Measurements from ENCODE around the gene REXO1. TPM values are rescaled to one million over a fixed set of nuclear protein-coding genes. Genes with fewer than 3 reads are reported as not detected.

REXO1 gene
- total and polyA plus RNA-seq, 9 of the 15 experiments (the other 6 are each of a cell fraction or from before 2014, with no cell fraction given) = 0.04 to 63.3 (median 15.8) TPM

DNA sequence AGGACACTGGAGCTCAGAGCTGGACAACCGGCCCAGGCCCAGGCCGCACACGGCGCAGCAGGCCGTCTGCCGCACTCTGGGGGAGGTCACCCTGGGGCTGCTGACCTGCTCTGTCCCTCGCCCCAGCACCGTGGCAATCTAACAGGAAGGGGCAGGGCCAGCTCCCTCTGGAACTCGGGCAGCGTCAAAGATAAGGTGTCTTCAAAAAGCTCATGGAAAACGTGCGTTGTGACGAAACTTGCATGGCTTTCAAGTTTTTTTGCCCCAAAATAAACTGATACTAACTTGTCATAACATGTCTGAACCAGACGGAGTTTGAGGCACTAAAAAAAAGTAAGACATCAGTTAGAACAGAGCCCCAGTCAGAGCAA is 24.0 kb downstream of the REXO1 start:
- no peak for ATAC-seq
- DNase-seq (ENCODE audit: extremely low read depth in 1 of 4, low spot score in 3 of 4) = peak in 1 of 4 experiments; percentile 41
- H3K9ac ChIP-seq (ENCODE audit: insufficient read depth in 1 of 2, low read depth in 2 of 2, low read length in 2 of 2) = peak overlapping the region; percentile 7 to 63
- no peak overlapping the region for H3K4me2 ChIP-seq (ENCODE audit: insufficient read depth, low read length)
- intact Hi-C loops (cut with micrococcal nuclease) (no loop called here), in situ Hi-C loops (cut with MboI) (no loop called here)
- H3K9me3 ChIP-seq (replicated peaks; ENCODE audit: control insufficient read depth, insufficient read depth, low read depth, low read length) = no peaks in the 10 kb centered on the region
- no peak for FAIRE-seq
- 0 out of 3 replicates have a peak overlapping the region, but pooled peaks have one; percentile 20 for H3K27ac ChIP-seq (ENCODE audit: extremely low read depth, low read depth, low read length)
- peaks cover 86% of the 10 kb centered on the region; the same call in 2 of the 3 replicates for H3K36me3 ChIP-seq (ENCODE audit: control insufficient read depth, insufficient read depth, low read length)
- H2AFZ ChIP-seq (ENCODE audit: low read depth, low read length) = no peak overlapping the region
- H3K4me1 ChIP-seq (replicated peaks in 1 of 2; ENCODE audit: control insufficient read depth in 2 of 2, insufficient read depth in 2 of 2, low read length in 2 of 2) = peaks cover 11 to 64% of the 10 kb centered on the region in 2 experiments
- H3K9me1 ChIP-seq (ENCODE audit: control insufficient read depth, insufficient read depth, low read length) = no peaks in the 10 kb centered on the region
- CTCF ChIA-PET (ENCODE audit: low intra/inter-chr PET ratio) = interaction anchor here (2.3 kb wide), 1 partner anchor 152 kb away, joined by 12 read pairs; no protein-coding TSS in a partner anchor
- H3K4me3 ChIP-seq = no peak overlapping the region
- POLR2A ChIA-PET = interaction anchor here (1.6 kb wide), 1 partner anchor 8 kb away, joined by 5 read pairs; no protein-coding TSS in a partner anchor
- BruUV-seq (replicated peaks) = TSS peak; percentile 32
- H3K27me3 ChIP-seq (ENCODE audit: control insufficient read depth in 2 of 2, insufficient read depth in 2 of 2, low read length in 2 of 2) = no peaks in the 10 kb centered on the region
- H4K20me1 ChIP-seq (replicated peaks; ENCODE audit: control insufficient read depth, insufficient read depth, low read length) = no peaks in the 10 kb centered on the region
- WGBS (ENCODE audit: insufficient coverage, low coverage, missing lambda C conversion rate) = 64% methylated on average over 14 of the region's 14 CpGs
- H3K79me2 ChIP-seq (ENCODE audit: control insufficient read depth, insufficient read depth, low read length) = peaks cover 43% of the 10 kb centered on the region
- TF ChIP-seq, protein P1, sequence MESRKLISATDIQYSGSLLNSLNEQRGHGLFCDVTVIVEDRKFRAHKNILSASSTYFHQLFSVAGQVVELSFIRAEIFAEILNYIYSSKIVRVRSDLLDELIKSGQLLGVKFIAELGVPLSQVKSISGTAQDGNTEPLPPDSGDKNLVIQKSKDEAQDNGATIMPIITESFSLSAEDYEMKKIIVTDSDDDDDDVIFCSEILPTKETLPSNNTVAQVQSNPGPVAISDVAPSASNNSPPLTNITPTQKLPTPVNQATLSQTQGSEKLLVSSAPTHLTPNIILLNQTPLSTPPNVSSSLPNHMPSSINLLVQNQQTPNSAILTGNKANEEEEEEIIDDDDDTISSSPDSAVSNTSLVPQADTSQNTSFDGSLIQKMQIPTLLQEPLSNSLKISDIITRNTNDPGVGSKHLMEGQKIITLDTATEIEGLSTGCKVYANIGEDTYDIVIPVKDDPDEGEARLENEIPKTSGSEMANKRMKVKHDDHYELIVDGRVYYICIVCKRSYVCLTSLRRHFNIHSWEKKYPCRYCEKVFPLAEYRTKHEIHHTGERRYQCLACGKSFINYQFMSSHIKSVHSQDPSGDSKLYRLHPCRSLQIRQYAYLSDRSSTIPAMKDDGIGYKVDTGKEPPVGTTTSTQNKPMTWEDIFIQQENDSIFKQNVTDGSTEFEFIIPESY (CRISPR knock-in tag; IDR thresholded peaks at IDR 0.05) = peak; percentile 81
- peak; percentile 52; the same call in 1 of the 2 replicates for TF ChIP-seq POLR2G (IDR thresholded peaks at IDR 0.05; ENCODE audit: low read depth, low read length)
- no peak for TF ChIP-seq CC2D1A (IDR thresholded peaks at IDR 0.05)
- no peak for TF ChIP-seq GTF2F1 (IDR thresholded peaks at IDR 0.05; ENCODE audit: low read depth, low read length)
- no peak for TF ChIP-seq CHD1 (IDR thresholded peaks at IDR 0.05; ENCODE audit: low read length)
- peak; percentile 41; the same call in 1 of the 2 replicates for TF ChIP-seq L3MBTL2 (IDR thresholded peaks at IDR 0.05)
- no peak for TF ChIP-seq HMG20A (CRISPR knock-in tag; conservative IDR thresholded peaks at IDR 0.05)
- TF ChIP-seq, protein P2, sequence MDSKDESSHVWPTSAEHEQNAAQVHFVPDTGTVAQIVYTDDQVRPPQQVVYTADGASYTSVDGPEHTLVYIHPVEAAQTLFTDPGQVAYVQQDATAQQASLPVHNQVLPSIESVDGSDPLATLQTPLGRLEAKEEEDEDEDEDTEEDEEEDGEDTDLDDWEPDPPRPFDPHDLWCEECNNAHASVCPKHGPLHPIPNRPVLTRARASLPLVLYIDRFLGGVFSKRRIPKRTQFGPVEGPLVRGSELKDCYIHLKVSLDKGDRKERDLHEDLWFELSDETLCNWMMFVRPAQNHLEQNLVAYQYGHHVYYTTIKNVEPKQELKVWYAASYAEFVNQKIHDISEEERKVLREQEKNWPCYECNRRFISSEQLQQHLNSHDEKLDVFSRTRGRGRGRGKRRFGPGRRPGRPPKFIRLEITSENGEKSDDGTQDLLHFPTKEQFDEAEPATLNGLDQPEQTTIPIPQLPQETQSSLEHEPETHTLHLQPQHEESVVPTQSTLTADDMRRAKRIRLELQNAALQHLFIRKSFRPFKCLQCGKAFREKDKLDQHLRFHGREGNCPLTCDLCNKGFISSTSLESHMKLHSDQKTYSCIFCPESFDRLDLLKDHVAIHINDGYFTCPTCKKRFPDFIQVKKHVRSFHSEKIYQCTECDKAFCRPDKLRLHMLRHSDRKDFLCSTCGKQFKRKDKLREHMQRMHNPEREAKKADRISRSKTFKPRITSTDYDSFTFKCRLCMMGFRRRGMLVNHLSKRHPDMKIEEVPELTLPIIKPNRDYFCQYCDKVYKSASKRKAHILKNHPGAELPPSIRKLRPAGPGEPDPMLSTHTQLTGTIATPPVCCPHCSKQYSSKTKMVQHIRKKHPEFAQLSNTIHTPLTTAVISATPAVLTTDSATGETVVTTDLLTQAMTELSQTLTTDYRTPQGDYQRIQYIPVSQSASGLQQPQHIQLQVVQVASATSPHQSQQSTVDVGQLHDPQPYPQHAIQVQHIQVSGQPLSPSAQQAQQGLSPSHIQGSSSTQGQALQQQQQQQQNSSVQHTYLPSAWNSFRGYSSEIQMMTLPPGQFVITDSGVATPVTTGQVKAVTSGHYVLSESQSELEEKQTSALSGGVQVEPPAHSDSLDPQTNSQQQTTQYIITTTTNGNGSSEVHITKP (IDR thresholded peaks at IDR 0.05; ENCODE audit: partially characterized antibody) = no peak

All from K562 (cell line).